Lower lobe of right lung (tissue), 2 donors: Measurements from ENCODE around the gene SLC22A17. TPM values are rescaled to one million over a fixed set of nuclear protein-coding genes. Genes with fewer than 3 reads are reported as not detected.
A peak's percentile ranks its signal among the peaks of the same experiment; 100 is the strongest.
"Not testable (repeated sequence)": the region's sequence is repeated elsewhere in the genome, so short reads cannot be mapped to it uniquely, and the experiment has no call there.

ENCODE experiments used
- ATAC-seq, 2 donors: fragments of 200-7000 bp; cut with Tn5 transposase; one replicate each; pipeline ENCODE4 v1.9.1; 2020 to 2022; ENCODE audit warnings: mild to moderate bottlenecking in 2 of 2, moderate library complexity in 2 of 2
- DNase-seq: peaks from one replicate; pipeline ENCODE4 v3.0.0-alpha.2; 2020
- H3K27ac ChIP-seq: fragments of 200-600 bp; one replicate; pipeline ENCODE4 v1.8.0; 2022
- H3K27me3 ChIP-seq: fragments of 200-600 bp; one replicate; pipeline ENCODE4 v1.8.0; 2022; ENCODE audit warnings: low read depth
- H3K36me3 ChIP-seq: fragments of 200-600 bp; one replicate; pipeline ENCODE4 v1.8.0; 2022; ENCODE audit warnings: mild to moderate bottlenecking
- H3K4me1 ChIP-seq: fragments of 200-600 bp; one replicate; pipeline ENCODE4 v1.8.0; 2022
- H3K4me3 ChIP-seq: fragments of 200-600 bp; one replicate; pipeline ENCODE4 v1.8.0; 2022; ENCODE audit warnings: mild to moderate bottlenecking
- H3K9me3 ChIP-seq: fragments of 200-600 bp; one replicate; pipeline ENCODE4 v1.8.0; 2022
- CTCF ChIP-seq: fragments of 200-600 bp; IDR thresholded peaks from one replicate; pipeline ENCODE4 v1.8.0; 2022; ENCODE audit warnings: antibody characterized with exemption, mild to moderate bottlenecking
- intact Hi-C: fragments of 100-400 bp; cut with DNase I; formaldehyde crosslinking; loops from one replicate; pipeline ENCODE4 v1.11.0; 2022
- long read RNA-seq: library from polyadenylated mRNA; unstranded; transcript quantifications from one replicate; pipeline ENCODE4 v2.0.0, GENCODE V29; 2021
- total RNA-seq: library from RNA; stranded (reverse); fragmentation: NEBNext Ultra II Directional; extraction: Animal tissue kit (Norgen Biotek cat#: 25700); gene quantifications from one replicate; pipeline ENCODE4 v1.2.1, GENCODE V29; 2021
- donor health status: DM: no; HTN: yes; CAD: no; lungs with severe emphysema.

The SLC22A17 gene
- 10.6 TPM for total RNA-seq
- long read RNA-seq, transcript SLC22A17-202 (10 exons, 2,238 nt), result major isoform, 5 of 10 reads
- long read RNA-seq, partial matches to known transcripts, result 1 of 10 reads
- long read RNA-seq, other reads (novel, unspliced or antisense), result 3 of 10 reads

GRCh38 chr14:23352506-23353432 lies at the start of gene SLC22A17:
TSS of gene SLC22A17 (minus strand) at chr14:23352887.
- Histone ChIP-seq H3K36me3 (peaks cover 7% of the 10 kb centered on the region), H3K9me3 (no peaks in the 10 kb centered on the region), H3K27ac (no peak within 1 kb of the TSS), H3K4me1 (peaks cover 18% of the 10 kb centered on the region), H3K4me3 (peak within 1 kb of the TSS; percentile 74), H3K27me3 (peaks cover 23% of the 10 kb centered on the region)
- no peak for TF ChIP-seq CTCF
- peak; percentile 68 for DNase-seq
- ATAC-seq, result peak; percentile 86 to 90
- intact Hi-C loops, result no loop called here

- H3K9me3 ChIP-seq, result no peaks in the 10 kb centered on the region
- no peak overlapping the region for H3K4me3 ChIP-seq
- DNase-seq (no peak), ATAC-seq (no peak)
- H3K27ac ChIP-seq, result no peak overlapping the region
- no peaks in the 10 kb centered on the region for H3K4me1 ChIP-seq
- H3K36me3 ChIP-seq, result no peaks in the 10 kb centered on the region
- no peaks in the 10 kb centered on the region for H3K27me3 ChIP-seq
- no peak for TF ChIP-seq CTCF
- intact Hi-C loops, result no loop called here
These were observed 48.6 kb upstream of the SLC22A17 start for GRCh38 chr14:23401291-23401690.

- H3K27me3 ChIP-seq, H3K4me1 ChIP-seq, DNase-seq, H3K4me3 ChIP-seq, H3K9me3 ChIP-seq, H3K27ac ChIP-seq, intact Hi-C loops, H3K36me3 ChIP-seq: not testable (repeated sequence)
- peak in 1 of 2 donors; percentile 21 for ATAC-seq
These were observed 47.9 kb upstream of the SLC22A17 start for GRCh38 chr14:23400496-23401149.

GRCh38 chr14:23399591-23399990 lies 46.9 kb upstream of the SLC22A17 start:
- H3K4me1 ChIP-seq, result no peaks in the 10 kb centered on the region
- TF ChIP-seq CTCF, result no peak
- no peaks in the 10 kb centered on the region for H3K27me3 ChIP-seq
- DNase-seq (no peak), ATAC-seq (no peak)
- no peak overlapping the region for H3K27ac ChIP-seq
- no peaks in the 10 kb centered on the region for H3K36me3 ChIP-seq
- intact Hi-C loops, result no loop called here
- H3K9me3 ChIP-seq, result no peaks in the 10 kb centered on the region
- no peak overlapping the region for H3K4me3 ChIP-seq

GRCh38 chr14:23399136-23399535 lies 46.4 kb upstream of the SLC22A17 start:
- DNase-seq, result no peak
- no peak for TF ChIP-seq CTCF
- Histone ChIP-seq H3K36me3 (no peaks in the 10 kb centered on the region), H3K27me3 (no peaks in the 10 kb centered on the region), H3K4me3 (no peak overlapping the region), H3K27ac (no peak overlapping the region), H3K4me1 (no peaks in the 10 kb centered on the region), H3K9me3 (no peaks in the 10 kb centered on the region)
- intact Hi-C loops, result no loop called here
- ATAC-seq, result no peak
